COLO668 (cell line): ENCODE results near the gene TLCD3B.
"Not testable (repeated sequence)": the region's sequence is repeated elsewhere in the genome, so short reads cannot be mapped to it uniquely, and the experiment has no call there.

Experiments used
- DNase-seq: peaks from one replicate; lab custom pipeline; 2025; ENCODE audit not compliant: unreplicated experiment; lab: John Stamatoyannopoulos, UW

The TLCD3B gene

DNA sequence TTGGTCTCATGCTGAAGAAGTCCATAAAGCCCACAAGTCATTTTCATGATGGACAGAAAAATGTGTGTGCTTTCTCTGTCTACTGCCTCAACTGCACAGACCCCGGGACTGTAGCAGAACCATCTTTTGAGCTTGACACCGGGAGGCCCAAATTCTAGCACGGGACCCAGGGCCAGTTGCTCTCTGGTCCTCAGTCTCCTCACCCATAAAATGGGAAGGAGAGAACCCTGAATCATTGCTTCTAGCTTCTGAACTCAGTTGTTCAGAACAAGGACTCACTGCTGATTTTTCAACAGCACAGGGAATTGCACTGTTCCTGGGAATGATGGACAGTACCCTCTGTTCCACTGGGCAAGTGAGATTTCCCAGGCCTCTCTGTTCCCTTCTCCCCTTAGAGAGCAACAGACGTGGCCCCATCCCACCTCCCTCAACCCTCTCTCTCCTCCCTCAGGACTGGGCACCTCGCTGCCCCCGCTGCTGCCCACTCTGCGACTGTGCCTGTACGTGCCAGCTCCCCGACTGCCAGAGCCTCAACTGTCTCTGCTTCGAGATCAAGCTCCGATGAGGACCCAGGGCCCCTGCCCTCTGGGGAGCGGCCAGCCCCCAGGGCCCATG lies 32.3 kb upstream of the TLCD3B start:
- DNase-seq = no peak

DNA sequence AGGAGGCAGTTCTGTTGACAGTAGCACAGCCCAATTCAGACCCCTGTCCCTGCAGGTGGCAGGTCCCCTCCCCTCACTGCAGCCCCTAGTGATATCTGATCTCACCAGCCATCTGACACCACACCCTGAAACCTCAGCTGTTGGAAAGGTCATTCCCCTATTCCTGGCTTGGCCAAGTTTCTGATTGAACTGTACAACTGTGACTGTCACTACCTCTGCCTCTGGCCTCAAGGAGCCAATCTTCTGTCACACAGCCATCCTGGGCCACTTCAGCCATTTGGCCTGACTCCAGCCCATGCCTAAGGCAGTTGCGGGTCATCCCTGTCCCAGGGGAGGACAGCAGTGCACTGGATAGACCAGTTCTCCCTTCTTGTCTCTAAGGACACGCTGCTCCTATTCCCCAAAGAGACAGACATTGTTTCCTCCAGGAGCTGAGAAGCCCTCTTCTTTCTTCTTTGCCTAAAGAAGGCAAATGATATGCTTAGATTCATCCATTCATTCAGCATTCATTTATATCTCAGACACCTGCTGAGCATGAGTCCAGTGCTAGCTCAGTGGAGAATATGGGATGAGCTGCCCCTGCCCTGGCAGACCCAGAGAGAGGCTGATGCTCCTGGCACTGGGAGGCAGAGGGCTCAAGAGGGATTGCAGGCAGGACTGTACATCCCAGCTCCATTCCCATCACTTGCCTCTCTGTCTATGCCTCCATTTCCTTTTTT lies 29.9 kb upstream of the TLCD3B start:
- no peak for DNase-seq

DNA sequence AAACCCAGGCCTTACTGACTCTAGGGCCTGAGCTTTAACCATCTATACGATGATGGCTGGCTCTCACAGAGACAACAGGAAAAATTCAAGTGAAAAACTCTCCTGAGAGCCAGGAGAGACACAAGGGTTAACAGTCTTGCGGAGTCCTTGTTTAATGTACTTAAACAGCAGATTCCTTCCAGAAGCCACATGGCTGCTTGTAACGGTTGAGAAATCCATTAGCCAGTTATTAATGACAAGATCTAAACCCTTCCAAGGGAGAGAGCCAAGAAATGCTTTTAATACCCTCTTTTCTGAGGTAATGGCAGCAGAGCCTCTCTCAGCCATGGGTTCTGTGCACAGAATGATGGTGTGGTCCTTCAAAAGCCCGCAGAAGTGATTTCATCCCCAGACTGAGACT lies 29.3 kb upstream of the TLCD3B start:
- DNase-seq = no peak

DNA sequence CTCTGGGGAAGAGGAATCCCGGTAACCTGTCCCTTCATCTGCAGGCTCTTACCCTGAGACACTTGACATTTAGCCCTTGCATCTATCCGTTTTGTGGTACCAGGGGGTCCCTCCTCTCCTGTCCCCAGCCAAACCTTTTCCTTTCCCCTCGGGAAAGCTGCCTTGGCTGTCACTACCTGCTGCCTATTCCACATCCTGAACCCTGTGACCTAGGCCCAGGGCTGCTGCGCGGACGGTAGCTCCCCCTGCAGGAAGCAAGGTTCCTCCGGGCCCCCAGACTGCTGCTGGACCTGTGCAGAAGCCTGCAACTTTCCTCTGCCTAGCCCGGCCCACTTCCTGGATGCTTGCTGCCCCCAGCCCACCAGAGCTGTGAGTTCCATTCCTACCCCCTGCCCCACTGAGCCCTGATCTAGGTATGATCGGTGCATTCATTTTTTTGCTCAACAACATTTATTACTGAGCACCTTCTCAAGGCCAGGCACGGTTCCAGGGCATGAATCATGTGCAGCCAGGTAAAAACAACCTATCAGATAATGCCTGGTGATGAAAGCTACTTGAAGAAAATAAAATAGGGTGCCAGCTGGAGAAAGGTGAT lies 24.0 kb upstream of the TLCD3B start:
- DNase-seq = peak; percentile 59

DNA sequence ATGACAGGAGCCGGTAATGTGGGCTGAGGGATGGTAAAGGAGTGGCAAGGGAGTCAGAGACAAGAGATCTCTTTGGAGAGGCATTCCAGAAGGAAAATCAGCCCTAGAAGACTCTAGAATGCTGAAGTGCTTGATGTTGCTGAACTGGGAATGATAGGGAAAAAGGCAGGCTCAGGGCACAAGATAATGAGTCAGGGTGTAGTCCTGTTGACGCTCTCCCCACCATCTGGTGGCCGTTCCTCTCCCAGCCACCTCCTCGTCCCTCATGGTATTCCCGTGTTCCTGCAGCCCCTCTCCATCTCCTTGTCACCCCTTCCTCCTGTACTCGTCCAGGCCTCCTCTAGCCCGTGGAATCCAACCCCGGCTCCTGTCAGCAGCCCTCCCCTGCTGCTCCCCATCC lies 23.4 kb upstream of the TLCD3B start:
- DNase-seq = no peak

DNA sequence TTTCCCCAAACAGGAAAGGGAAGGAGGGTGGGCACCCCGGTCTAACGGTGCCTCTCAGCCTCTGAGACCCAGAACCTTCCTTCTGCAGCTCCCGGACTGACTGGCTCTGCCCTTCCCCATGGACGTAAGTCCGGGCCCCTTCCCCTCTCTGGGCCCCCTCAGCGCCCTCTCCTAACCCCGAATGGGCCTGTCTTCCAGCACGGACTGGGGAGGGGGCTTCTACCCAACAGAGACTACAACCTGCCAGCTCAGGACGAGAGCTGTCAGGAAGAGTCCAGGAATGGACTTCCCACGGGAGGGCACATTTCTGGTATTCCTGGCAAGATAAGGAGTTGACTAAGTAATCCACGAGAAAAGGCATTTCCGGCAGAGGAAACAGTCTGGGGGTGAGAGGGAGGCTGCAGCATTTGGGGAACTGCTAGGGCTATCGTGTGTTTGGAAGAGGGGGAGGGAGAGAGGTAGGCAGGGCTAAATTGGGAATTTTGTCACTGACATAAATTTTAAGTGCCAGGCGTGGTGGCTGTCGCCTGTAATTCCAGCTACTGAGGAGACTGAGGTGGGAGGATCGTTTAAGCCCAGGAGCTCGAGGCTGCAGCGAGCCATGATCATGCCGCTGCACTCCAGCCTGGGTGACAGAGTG lies 22.4 kb upstream of the TLCD3B start:
- peak; percentile 24 for DNase-seq

DNA sequence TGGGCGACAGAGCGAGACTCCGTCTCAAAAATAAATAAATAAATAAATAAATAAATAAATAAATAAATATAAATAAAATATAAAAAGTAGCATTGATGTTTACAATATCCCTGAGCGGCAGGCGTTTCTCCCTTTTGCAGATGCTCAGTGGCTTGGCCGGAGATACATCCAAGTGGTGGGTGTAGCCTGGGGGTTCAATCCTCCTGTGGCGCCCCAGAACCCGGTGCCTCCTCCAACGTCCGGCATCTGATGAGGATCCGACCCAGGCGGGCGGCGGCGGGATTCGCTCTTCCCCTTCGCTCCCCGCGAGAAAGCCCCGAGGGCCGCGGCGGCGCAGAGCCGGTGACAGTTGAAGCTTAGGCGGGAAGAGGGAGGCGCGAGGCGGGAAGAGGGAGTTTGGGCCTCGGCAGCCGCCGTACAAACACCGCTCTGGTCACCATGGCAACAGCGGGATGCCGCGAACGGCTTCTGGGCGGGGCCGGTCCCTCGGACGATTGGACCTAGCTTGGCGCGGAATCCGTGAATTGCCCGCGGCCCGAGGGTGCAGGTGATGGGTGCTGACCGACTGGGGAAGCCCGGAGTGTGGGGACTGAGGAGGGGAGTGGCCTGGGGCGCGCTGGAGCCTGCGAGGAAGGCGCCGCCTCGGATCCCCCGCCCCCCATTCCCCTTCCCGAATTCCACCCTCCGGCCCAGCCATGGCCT lies 21.8 kb upstream of the TLCD3B start:
- peak; percentile 98 for DNase-seq

DNA sequence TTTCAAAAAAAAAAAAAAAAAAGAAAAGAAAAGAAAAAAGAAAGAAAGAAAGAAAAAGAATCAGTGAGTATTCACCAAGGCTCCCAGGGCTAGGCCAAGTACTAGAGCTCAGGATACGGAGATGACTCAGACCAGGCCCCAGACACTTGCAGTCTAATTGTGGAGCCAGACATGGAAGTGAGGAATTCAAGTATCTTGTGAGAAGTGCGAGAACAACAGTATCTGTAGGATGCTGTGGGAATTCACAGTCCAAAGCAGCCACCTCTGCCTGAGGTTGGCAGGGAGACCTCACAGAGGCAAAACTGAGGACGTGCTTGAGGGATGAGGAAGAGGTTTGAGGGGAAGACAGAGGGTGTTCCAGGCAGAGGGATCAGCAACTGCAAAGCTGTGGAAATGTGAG lies 20.4 kb upstream of the TLCD3B start:
- DNase-seq = no peak

DNA sequence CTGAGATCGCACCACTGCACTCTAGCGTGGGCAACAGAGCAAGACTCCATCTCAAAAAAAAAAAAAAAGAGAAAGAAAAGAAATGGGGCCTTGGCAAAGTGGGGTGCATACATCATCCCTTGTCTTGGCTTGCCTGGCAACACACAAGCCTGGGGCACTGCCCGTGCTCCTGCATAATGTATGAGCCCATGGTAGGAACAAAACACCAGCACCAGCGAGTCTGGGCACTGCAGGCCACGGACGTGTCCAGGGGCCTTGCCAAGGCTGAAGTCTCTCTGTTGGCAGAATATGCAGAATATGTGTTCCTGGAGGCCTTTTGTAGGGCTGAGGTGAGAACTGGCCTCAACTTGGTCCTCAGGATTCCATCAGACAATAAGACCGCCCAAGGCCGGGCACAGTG lies 18.8 kb upstream of the TLCD3B start:
- DNase-seq = no peak

DNA sequence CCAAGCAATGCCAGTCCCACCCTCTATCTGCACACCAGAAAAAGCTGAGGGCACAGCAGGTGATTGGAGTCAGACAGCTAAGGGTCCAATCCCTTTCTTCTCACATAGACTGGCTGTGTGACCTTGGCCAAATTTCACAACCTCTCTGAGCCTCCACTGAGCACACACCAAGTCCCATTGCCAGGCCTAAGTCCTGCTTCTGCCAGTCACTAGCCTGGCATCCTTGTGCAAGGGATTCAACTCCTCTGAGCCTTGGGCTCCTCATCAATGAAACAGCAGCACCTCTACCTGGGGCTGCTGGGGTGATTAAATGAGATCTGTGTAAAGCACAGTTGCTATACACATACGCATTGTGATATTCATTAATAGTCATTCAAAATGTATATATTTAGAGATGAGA lies 15.5 kb upstream of the TLCD3B start:
- DNase-seq = no peak

DNA sequence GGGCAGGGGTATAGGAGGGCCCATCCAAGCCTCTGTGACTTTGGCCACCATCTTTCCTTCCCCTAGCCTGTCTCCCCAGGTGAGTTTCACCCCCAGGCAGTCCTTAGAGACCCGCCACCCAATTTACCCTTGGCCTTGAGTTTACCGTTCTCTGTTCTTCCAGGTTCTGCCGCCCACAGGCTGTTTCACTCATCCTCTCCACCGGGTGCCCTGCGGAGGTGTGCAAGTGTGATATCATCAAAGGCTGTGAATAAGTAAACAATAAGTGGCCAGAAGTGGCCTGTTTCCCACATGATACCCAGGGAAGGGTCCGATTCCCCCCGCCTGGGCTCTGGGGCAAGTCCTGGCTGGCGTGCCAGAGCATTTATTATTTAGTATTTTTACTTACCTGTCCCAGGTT lies 15.1 kb upstream of the TLCD3B start:
- peak; percentile 8 for DNase-seq

DNA sequence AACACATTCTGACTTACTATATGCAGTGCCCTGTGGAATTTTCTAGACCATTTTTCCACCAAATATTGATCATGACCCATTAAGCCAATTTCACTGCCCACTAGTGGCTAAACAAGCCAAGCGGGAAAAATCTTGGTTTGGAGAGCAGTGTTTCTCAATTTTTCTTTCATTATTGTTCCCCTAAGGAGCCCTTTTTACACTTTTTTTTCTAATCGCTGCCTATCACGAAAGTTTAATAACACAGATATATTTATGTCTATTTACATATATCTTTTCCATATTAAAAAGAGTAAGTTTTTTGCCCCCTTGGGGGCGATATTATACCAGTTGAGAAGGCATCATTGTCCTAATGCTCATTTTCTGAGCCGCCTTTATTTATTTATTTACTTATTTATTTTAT lies 10.8 kb upstream of the TLCD3B start:
- no peak for DNase-seq

DNA sequence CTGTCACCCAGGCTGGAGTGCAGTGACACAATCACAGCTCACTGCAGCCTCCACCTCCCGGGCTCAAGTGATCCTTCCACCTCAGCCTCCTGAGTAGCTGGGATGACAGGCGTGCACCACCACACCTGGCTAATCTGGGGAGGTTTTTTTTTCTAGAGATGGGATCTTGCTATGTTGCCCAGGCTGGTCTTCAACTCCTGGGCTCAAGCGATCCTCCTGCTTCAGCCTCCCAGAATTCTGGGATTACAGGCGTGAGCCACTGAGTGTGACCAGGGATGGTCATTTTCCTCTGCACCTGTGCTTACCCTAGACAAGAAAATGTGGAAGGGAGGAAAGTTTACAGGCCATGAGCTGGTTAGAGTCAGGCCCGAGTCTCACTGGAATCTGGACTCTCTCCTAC lies 9.6 kb upstream of the TLCD3B start:
- DNase-seq = not testable (repeated sequence)

DNA sequence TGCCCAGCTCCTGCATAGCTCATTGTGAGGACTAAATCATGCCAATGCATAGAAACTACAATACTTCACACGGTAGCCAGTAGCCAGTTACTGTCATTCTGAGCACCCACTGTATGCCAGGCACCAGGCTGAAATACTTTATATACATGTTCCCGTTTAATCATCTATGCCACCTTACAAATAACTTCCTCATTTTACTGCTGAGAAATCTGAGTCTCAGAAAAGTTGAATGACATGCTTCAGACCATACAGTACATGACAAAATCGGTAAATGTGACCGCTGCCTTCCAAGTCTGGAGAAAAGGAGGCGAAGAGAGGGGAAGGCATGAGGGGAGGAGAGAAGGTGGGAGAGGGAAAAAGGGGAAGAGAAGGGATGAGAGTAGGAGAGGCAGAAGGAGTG lies 9.2 kb upstream of the TLCD3B start:
- no peak for DNase-seq

DNA sequence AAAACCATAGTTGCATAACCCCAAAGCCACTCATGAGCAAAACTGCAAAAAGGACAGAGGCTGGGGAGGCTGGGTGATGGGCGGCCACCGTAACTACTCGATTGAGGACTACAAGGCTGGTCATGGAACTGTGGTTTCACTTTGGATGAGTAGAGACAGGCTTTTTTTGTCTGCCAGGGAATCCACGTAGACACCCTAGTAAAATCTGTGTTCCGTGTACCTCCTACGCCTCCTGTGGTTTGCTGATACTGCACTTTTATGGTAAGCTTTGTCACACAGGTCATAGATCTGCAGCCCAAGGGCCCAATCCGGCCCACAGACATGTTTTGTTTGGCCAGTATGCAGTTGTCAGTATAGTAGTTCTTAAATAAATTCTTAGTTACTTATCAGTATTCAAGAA lies 2.2 kb upstream of the TLCD3B start:
- no peak for DNase-seq

DNA sequence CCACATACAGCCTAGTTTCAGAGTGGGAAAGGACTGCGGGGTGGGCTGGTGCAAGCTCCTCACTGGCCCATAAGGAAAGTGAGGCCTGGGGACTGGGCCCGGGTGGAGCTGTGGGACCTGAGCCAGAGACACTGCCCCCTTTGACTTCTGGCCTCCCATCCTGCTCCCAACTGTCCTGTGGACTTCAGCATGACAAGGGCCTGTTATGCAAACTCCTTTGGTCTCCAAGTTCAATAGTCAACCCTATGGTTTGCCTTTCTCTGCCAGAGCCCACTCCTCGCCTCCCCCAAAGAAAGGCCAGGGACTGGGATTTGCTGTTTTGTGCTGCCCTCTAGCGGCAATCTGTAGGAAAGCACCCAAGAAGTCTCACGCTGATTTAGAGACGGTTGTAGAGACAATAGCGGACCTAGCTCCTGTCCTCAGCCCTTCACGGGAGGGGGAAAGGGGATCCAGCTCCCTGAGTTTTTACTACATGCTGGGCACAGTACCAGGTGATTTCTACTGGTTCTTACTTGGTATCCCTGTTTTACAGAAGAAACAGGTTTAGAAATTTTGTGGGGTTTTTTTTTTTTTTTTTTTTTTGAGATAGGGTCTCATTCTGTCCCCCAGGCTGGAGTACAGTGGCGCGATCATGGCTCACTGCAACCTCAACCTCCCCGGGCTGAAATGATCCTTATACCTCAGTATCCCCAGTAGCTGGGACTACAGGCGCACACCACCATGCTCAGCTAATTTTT lies 1.2 kb upstream of the TLCD3B start:
- peak; percentile 54 for DNase-seq

DNA sequence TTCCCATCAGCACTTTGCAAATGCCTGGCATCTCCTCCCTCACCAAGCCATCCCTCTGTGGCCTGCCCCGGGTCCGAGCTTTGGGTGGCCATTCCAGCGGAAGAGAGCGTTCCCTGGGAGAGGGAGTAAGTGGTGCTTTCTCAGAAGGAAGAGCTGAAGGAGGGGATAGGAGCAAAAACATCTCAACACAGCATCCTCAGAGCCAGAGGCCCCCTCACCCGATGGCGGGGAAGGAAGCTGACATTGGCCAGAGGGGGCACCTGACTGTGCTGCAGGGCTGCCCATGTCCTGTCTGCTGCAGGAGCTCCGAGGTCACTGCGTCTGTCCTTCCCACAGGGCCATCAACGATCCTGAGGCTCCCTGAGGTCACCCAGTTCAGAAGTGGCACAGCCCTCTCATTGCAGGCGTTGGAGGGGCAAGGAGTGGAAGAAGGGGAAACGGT lies 427 bp upstream of the TLCD3B start:
- no peak for DNase-seq

DNA sequence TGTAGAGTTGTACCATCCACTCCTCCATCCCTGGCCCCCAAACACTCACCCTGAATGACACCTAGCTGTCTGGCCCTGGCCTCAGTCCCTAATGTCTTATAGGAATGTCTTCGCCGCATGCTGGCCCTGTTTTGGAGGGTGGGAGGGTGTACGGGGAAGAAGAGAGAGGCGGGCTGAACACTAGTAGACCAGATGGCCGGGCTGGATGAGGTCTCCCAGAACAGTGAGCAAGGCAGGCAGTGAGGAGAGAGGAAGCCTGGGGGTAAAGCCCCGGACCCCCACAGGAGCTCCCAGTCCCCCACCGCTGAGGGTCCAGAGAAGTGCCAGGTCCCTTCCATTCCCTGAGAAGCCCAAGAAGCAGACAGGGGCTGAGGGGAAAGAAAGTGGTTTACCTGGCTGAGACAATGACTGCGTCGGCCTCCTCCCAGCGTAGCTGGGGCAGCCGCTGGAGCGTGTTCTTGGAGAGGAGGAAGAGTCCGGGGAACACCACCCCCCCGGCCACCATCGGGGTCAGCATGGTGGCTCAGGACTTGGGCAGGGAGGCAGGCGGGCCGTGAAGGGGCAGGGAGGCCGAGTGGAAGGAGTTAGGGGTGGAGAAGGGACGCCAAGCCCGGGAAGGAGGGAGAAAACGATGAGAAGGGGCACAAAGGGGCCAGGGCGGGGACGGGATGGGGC lies 923 bp downstream of the TLCD3B start:
- DNase-seq = no peak

DNA sequence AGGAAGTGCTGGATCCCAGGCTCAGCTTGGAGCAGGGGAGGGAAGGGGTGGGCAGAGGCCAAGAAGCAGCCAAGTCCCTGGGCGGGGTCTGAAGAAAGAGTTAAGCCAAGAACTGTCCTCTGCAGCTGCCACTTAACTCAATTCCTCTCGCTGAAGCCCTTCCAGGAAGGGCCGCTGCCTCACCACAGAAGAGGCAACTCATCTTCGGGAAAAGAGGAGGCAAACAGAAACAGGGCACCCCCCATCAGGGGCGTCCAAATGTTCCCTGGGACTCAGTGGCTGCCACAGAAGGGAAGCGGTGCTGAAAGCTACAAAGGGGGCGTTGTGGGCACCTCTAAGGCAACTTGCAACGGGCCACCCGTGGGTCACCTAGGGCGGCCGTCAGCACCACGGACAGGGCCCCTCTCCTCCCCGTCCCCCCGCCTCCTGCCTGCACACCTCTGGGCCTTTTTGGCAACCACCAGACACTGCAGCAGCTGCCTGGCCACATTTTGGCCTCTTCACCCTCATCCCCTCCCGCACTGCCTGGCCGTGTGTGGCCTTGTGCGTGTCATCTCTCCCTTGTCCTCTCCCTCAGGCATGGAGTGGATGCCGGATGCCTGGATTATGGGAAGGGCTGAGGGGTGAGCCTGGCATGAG lies 2.5 kb downstream of the TLCD3B start:
- no peak for DNase-seq
